Panc1 (cell line): ENCODE results near the gene KCNB1.

ENCODE experiments used
- POLR2AphosphoS5 ChIP-seq: IDR thresholded peaks from 2 replicates; pipeline ENCODE4 v1.6.1; 2012; ENCODE audit warnings: mild to moderate bottlenecking, low read depth, low read length, moderate library complexity
- TCF7L2 ChIP-seq: IDR thresholded peaks from 2 replicates; pipeline ENCODE4 v1.6.1; 2011; ENCODE audit warnings: mild to moderate bottlenecking, low read depth, low read length, inconsistent platforms
- TF ChIP-seq, protein P1 (sequence below): fragments of 450-650 bp; IDR thresholded peaks from 2 replicates; pipeline ENCODE4 v1.5.1; 2017; ENCODE audit warnings: mild to moderate bottlenecking
- TF ChIP-seq, protein P2 (sequence below), 2 experiments: IDR thresholded peaks; 2 replicates each; pipeline ENCODE4 v1.6.1; 2011 to 2012; ENCODE audit warnings: low read depth in 2 of 2, control low read depth in 1 of 2, low read length in 1 of 2, mild to moderate bottlenecking in 1 of 2, moderate library complexity in 1 of 2; ENCODE audit not compliant: insufficient read depth in 1 of 2

DNA sequence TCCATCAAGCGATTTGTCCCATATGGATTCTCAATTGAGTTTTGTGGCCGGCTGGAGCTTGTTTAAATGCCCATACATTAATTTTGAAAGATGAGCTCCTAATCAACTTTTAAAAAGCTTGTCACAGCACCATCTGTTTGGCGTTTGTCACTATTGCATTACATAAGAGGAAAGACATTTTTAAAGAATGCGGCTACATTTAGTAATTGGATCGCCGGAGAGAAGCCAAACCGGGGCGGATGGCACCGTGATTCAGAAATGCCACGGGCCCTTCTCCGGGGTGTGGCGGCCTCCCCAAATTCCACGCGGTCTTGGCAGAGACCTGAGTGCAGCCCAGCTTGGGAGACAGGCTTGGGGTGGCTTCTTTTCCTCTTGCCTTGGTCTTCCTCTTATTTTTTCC, 136.9 kb downstream of the KCNB1 start:
- TF ChIP-seq, protein P1, sequence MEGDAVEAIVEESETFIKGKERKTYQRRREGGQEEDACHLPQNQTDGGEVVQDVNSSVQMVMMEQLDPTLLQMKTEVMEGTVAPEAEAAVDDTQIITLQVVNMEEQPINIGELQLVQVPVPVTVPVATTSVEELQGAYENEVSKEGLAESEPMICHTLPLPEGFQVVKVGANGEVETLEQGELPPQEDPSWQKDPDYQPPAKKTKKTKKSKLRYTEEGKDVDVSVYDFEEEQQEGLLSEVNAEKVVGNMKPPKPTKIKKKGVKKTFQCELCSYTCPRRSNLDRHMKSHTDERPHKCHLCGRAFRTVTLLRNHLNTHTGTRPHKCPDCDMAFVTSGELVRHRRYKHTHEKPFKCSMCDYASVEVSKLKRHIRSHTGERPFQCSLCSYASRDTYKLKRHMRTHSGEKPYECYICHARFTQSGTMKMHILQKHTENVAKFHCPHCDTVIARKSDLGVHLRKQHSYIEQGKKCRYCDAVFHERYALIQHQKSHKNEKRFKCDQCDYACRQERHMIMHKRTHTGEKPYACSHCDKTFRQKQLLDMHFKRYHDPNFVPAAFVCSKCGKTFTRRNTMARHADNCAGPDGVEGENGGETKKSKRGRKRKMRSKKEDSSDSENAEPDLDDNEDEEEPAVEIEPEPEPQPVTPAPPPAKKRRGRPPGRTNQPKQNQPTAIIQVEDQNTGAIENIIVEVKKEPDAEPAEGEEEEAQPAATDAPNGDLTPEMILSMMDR = no peak
- TF ChIP-seq, protein P2, sequence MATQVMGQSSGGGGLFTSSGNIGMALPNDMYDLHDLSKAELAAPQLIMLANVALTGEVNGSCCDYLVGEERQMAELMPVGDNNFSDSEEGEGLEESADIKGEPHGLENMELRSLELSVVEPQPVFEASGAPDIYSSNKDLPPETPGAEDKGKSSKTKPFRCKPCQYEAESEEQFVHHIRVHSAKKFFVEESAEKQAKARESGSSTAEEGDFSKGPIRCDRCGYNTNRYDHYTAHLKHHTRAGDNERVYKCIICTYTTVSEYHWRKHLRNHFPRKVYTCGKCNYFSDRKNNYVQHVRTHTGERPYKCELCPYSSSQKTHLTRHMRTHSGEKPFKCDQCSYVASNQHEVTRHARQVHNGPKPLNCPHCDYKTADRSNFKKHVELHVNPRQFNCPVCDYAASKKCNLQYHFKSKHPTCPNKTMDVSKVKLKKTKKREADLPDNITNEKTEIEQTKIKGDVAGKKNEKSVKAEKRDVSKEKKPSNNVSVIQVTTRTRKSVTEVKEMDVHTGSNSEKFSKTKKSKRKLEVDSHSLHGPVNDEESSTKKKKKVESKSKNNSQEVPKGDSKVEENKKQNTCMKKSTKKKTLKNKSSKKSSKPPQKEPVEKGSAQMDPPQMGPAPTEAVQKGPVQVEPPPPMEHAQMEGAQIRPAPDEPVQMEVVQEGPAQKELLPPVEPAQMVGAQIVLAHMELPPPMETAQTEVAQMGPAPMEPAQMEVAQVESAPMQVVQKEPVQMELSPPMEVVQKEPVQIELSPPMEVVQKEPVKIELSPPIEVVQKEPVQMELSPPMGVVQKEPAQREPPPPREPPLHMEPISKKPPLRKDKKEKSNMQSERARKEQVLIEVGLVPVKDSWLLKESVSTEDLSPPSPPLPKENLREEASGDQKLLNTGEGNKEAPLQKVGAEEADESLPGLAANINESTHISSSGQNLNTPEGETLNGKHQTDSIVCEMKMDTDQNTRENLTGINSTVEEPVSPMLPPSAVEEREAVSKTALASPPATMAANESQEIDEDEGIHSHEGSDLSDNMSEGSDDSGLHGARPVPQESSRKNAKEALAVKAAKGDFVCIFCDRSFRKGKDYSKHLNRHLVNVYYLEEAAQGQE (IDR thresholded peaks at IDR 0.05; ENCODE audit: insufficient read depth in 1 of 2, low read depth in 2 of 2, low read length in 1 of 2) = no peak
- no peak for TF ChIP-seq TCF7L2
- no peak for TF ChIP-seq POLR2AphosphoS5
